H9 (cell line): ENCODE data around the gene LYST. TPM values are rescaled to one million over a fixed set of nuclear protein-coding genes. Genes with fewer than 3 reads are reported as not detected.

Source experiments
- DNase-seq: peaks from one replicate; pipeline ENCODE4 v3.0.0-alpha.2; 2017
- H2AFZ ChIP-seq: one replicate; pipeline ENCODE4 v1.6.1; 2013; ENCODE audit warnings: mild to moderate bottlenecking, low read length, control low read depth, moderate library complexity
- H2AK5ac ChIP-seq: 2 replicates; pipeline ENCODE4 v1.6.1; 2013; ENCODE audit warnings: low read length, control low read depth, mixed read lengths; ENCODE audit not compliant: insufficient read length
- H2BK120ac ChIP-seq: one replicate; pipeline ENCODE4 v1.6.1; 2013; ENCODE audit warnings: low read depth, mild to moderate bottlenecking, low read length, control low read depth, inconsistent platforms; ENCODE audit not compliant: poor library complexity, severe bottlenecking
- H2BK12ac ChIP-seq: 2 replicates; pipeline ENCODE4 v1.6.1; 2013; ENCODE audit warnings: low read length, control low read depth, mixed read lengths, low read depth; ENCODE audit not compliant: insufficient read length
- H2BK15ac ChIP-seq: 2 replicates; pipeline ENCODE4 v1.6.1; 2013; ENCODE audit warnings: low read depth, low read length, control low read depth
- H2BK20ac ChIP-seq: one replicate; pipeline ENCODE4 v1.6.1; 2013; ENCODE audit warnings: low read depth, mild to moderate bottlenecking, low read length, control low read depth, inconsistent platforms; ENCODE audit not compliant: poor library complexity, severe bottlenecking
- H2BK5ac ChIP-seq: 2 replicates; pipeline ENCODE4 v1.6.1; 2013; ENCODE audit warnings: low read length, control low read depth, mixed read lengths; ENCODE audit not compliant: insufficient read length
- H3K14ac ChIP-seq: 2 replicates; pipeline ENCODE4 v1.6.1; 2013; ENCODE audit warnings: low read length, control low read depth; ENCODE audit not compliant: insufficient read depth
- H3K18ac ChIP-seq: 2 replicates; pipeline ENCODE4 v1.6.1; 2013; ENCODE audit warnings: low read depth, mild to moderate bottlenecking, mixed read lengths, low read length, control low read depth; ENCODE audit not compliant: insufficient read length
- H3K23ac ChIP-seq: 2 replicates; pipeline ENCODE4 v1.6.1; 2013; ENCODE audit warnings: low read length, control low read depth, mixed read lengths, low read depth; ENCODE audit not compliant: insufficient read length
- H3K23me2 ChIP-seq: 2 replicates; pipeline ENCODE4 v1.6.1; 2013; ENCODE audit warnings: low read depth, mild to moderate bottlenecking, mixed read lengths, low read length, control low read depth; ENCODE audit not compliant: insufficient read length, poor library complexity, severe bottlenecking
- H3K27ac ChIP-seq: 2 replicates; pipeline ENCODE4 v1.5.1; 2013; ENCODE audit warnings: low read length, control low read depth, mixed read lengths, low read depth; ENCODE audit not compliant: insufficient read length
- H3K27me3 ChIP-seq: 2 replicates; pipeline ENCODE4 v1.6.1; 2013; ENCODE audit warnings: low read length, control low read depth, inconsistent platforms; ENCODE audit not compliant: insufficient read depth
- H3K4ac ChIP-seq: 2 replicates; pipeline ENCODE4 v1.6.1; 2013; ENCODE audit warnings: low read depth, mild to moderate bottlenecking, control low read depth, inconsistent platforms, low read length, moderate library complexity
- H3K4me1 ChIP-seq: 2 replicates; pipeline ENCODE4 v1.6.1; 2013; ENCODE audit warnings: low read length, control low read depth, inconsistent platforms; ENCODE audit not compliant: insufficient read depth
- H3K4me2 ChIP-seq: 2 replicates; pipeline ENCODE4 v1.6.1; 2013; ENCODE audit warnings: low read length, control low read depth, mixed read lengths; ENCODE audit not compliant: insufficient read length, insufficient read depth
- H3K56ac ChIP-seq: 2 replicates; pipeline ENCODE4 v1.6.1; 2013; ENCODE audit warnings: low read depth, mild to moderate bottlenecking, mixed read lengths, low read length, control low read depth; ENCODE audit not compliant: insufficient read length
- H3K79me1 ChIP-seq: 2 replicates; pipeline ENCODE4 v1.6.1; 2013; ENCODE audit warnings: low read depth, mild to moderate bottlenecking, moderate library complexity, low read length, control low read depth, inconsistent platforms; ENCODE audit not compliant: insufficient read depth, poor library complexity, severe bottlenecking
- H3K79me2 ChIP-seq: 2 replicates; pipeline ENCODE4 v1.6.1; 2013; ENCODE audit warnings: low read length, control low read depth, inconsistent platforms; ENCODE audit not compliant: insufficient read depth
- H3K9ac ChIP-seq: 2 replicates; pipeline ENCODE4 v1.6.1; 2013; ENCODE audit warnings: low read length, control low read depth, mixed read lengths; ENCODE audit not compliant: insufficient read length; ENCODE audit errors: extremely low read depth
- H3K9me3 ChIP-seq: one replicate; pipeline ENCODE4 v1.6.1; 2013; ENCODE audit warnings: low read depth, low read length, inconsistent platforms; ENCODE audit not compliant: control insufficient read depth
- H3T11ph ChIP-seq: one replicate; pipeline ENCODE4 v1.6.1; 2013; ENCODE audit warnings: mild to moderate bottlenecking, low read length, control low read depth, inconsistent platforms
- H4K20me1 ChIP-seq: one replicate; pipeline ENCODE4 v1.6.1; 2013; ENCODE audit not compliant: control insufficient read depth, insufficient read length, insufficient read depth
- H4K5ac ChIP-seq: 2 replicates; pipeline ENCODE4 v1.6.1; 2013; ENCODE audit warnings: low read depth, mild to moderate bottlenecking, mixed read lengths, low read length, control low read depth; ENCODE audit not compliant: insufficient read length
- H4K8ac ChIP-seq: replicated peaks from 2 replicates; pipeline ENCODE4 v1.6.1; 2013; ENCODE audit warnings: low read length, control low read depth, mixed read lengths, low read depth; ENCODE audit not compliant: insufficient read length
- H4K91ac ChIP-seq: 2 replicates; pipeline ENCODE4 v1.6.1; 2013; ENCODE audit warnings: low read depth, mild to moderate bottlenecking, moderate library complexity, mixed read lengths, low read length, control low read depth; ENCODE audit not compliant: insufficient read length
- H3K27ac Mint-ChIP-seq, 3 experiments: 2 replicates in 2 of 3; 3 replicates in 1 of 3; pipeline ENCODE4 v1.8.0; 2020 to 2021; ENCODE audit warnings: mixed read lengths in 3 of 3, mild to moderate bottlenecking in 1 of 3, moderate library complexity in 1 of 3
- H3K27me3 Mint-ChIP-seq: 2 replicates; pipeline ENCODE4 v1.8.0; 2021; ENCODE audit warnings: low read depth, mild to moderate bottlenecking, moderate library complexity, mixed read lengths
- H3K36me3 Mint-ChIP-seq, 3 experiments: 2 replicates in 2 of 3; 3 replicates in 1 of 3; pipeline ENCODE4 v1.8.0; 2020 to 2021; ENCODE audit warnings: low read depth in 3 of 3, mixed read lengths in 3 of 3; ENCODE audit not compliant: insufficient read depth in 1 of 3
- H3K4me1 Mint-ChIP-seq, 2 experiments: 2 replicates each; pipeline ENCODE4 v1.8.0; 2020; ENCODE audit warnings: mixed read lengths in 2 of 2
- H3K4me3 Mint-ChIP-seq, 2 experiments: 2 replicates in 1 of 2; 3 replicates in 1 of 2; pipeline ENCODE4 v1.8.0; 2020 to 2021; ENCODE audit warnings: mild to moderate bottlenecking in 2 of 2, mixed read lengths in 2 of 2, moderate library complexity in 1 of 2
- H3K9me3 Mint-ChIP-seq, 2 experiments: 2 replicates in 1 of 2; 3 replicates in 1 of 2; pipeline ENCODE4 v1.8.0; 2020; ENCODE audit warnings: mild to moderate bottlenecking in 2 of 2, mixed read lengths in 2 of 2, moderate library complexity in 1 of 2
- CTCF ChIP-seq: fragments of 200-600 bp; sonication (generic); conservative IDR thresholded peaks from 3 replicates; pipeline ENCODE4 v1.8.0; 2021; ENCODE audit warnings: antibody characterized with exemption, mild to moderate bottlenecking
- WGBS: extraction: QIAGEN DNeasy Blood & Tissue Kit; methylation state at CpG from one replicate; pipeline ENCODE4 v1.1.7; 2013; ENCODE audit warnings: missing lambda C conversion rate, low lambda C conversion rate, mixed read lengths; ENCODE audit not compliant: insufficient read length; ENCODE audit errors: extremely low coverage; 5-methylcytosine and 5-hydroxymethylcytosine counted together
- total RNA-seq: library from RNA; stranded (reverse); gene quantifications from 2 replicates; pipeline ENCODE4 v1.2.1, GENCODE V29; 2021

Gene LYST
- total RNA-seq, 1 experiment from 2014 or later: 0.13 TPM

GRCh38 chr1:235831148-235831547, 35.6 kb downstream of the LYST start:
- H3K4me1 ChIP-seq: no peaks in the 10 kb centered on the region
- no peak overlapping the region for H3K23ac ChIP-seq
- no peak for DNase-seq
- H2AFZ ChIP-seq: no peak overlapping the region
- Mint-ChIP-seq H3K27ac (no peak overlapping the region), H3K27me3 (no peaks in the 10 kb centered on the region), H3K36me3 (no peaks in the 10 kb centered on the region), H3K9me3 (no peaks in the 10 kb centered on the region), H3K4me1 (no peaks in the 10 kb centered on the region), H3K4me3 (no peak overlapping the region)
- no peaks in the 10 kb centered on the region for H3K9me3 ChIP-seq
- H4K8ac ChIP-seq: no peak overlapping the region
- no peak overlapping the region for H2BK15ac ChIP-seq
- no peak overlapping the region for H2BK120ac ChIP-seq
- H2AK5ac ChIP-seq: no peak overlapping the region
- no peak overlapping the region for H4K91ac ChIP-seq
- H3K9ac ChIP-seq: no peak overlapping the region
- no peak overlapping the region for H3K18ac ChIP-seq
- no peak overlapping the region for H3K56ac ChIP-seq
- no peaks in the 10 kb centered on the region for H4K20me1 ChIP-seq
- H3K4ac ChIP-seq: no peak overlapping the region
- H3K14ac ChIP-seq: no peak overlapping the region
- no peak overlapping the region for H3T11ph ChIP-seq
- no CpG with 5 or more reads among the region's 5 CpGs for WGBS
- no peaks in the 10 kb centered on the region for H3K79me1 ChIP-seq
- H2BK20ac ChIP-seq: no peak overlapping the region
- no peaks in the 10 kb centered on the region for H3K27me3 ChIP-seq
- no peaks in the 10 kb centered on the region for H3K79me2 ChIP-seq
- TF ChIP-seq CTCF: no peak
- no peak overlapping the region for H3K4me2 ChIP-seq
- H4K5ac ChIP-seq: no peak overlapping the region
- no peaks in the 10 kb centered on the region for H3K23me2 ChIP-seq
- no peak overlapping the region for H2BK5ac ChIP-seq
- no peak overlapping the region for H3K27ac ChIP-seq
- H2BK12ac ChIP-seq: no peak overlapping the region
